ENCODE data around the gene GSTM3.
"Not testable (repeated sequence)": the region's sequence is repeated elsewhere in the genome, so short reads cannot be mapped to it uniquely, and the experiment has no call there.

The GSTM3 gene

GRCh38 chr1:109763646-109764415, 23.0 kb upstream of the GSTM3 start, which contains the start of gene EPS8L3:
Gene EPS8L3, minus strand, starts transcription at chr1:109763923. Its CDS starts 2,174 bp downstream, at chr1:109761749.
- DNase-seq (ENCODE audit: low spot score in 2 of 2) (no peak), ATAC-seq (replicated peaks; ENCODE audit: extremely low read depth, poor library complexity, severe bottlenecking) (no peak)
- Mint-ChIP-seq H3K4me1 (no peaks in the 10 kb centered on the region), H3K9me3 (no peaks in the 10 kb centered on the region), H3K36me3 (ENCODE audit: insufficient read depth) (no peaks in the 10 kb centered on the region), H3K27me3 (peaks cover 6% of the 10 kb centered on the region), H3K4me3 (no peak within 1 kb of the TSS), H3K27ac (ENCODE audit: low read depth) (no peak within 1 kb of the TSS)

DNA sequence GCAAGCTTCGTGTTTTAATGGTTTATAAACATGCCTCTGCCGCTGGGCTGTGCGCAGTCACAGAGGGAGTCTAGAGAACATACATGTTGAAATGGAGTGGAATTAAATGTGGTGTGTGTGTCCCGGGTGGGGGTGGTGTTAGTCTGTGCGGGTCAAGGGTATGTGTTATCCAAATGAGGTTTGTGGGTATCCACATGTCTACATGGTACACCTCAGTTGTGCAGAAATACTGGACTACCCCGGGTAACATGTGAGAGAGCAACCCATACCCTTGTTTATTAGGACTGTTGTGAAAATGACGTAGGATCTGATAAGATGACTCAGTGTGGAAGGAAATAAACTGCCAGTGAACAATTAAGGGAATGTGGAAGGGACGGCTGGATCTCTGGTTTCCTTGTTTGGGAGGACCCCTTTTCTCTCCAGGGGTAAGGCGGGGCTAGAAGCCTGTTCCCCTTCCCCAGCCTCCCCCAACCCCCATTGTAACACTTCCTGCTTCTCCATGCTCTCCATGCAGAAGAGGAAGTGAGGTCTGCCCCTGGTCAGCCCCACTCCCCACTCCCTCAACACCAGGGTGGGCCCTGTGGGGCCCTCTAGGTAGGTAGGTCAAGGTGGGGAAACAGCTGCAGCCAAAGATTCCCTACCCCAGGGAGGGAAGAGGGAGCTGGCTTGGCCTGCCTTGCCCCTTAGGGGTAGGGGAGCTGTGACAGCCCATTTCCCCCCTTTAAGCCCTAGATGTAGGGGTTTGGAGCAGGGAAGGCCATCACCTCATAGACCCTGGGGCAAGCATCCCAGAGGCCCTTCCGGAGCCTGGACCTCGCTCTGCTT, 22.2 kb upstream of the GSTM3 start:
- no peak overlapping the region for H3K4me3 Mint-ChIP-seq
- no peak overlapping the region for H3K27ac Mint-ChIP-seq (ENCODE audit: low read depth)
- ATAC-seq (replicated peaks; ENCODE audit: extremely low read depth, poor library complexity, severe bottlenecking) = no peak
- H3K36me3 Mint-ChIP-seq (ENCODE audit: insufficient read depth) = no peaks in the 10 kb centered on the region
- peaks cover 6% of the 10 kb centered on the region for H3K27me3 Mint-ChIP-seq
- H3K4me1 Mint-ChIP-seq = no peaks in the 10 kb centered on the region
- no peaks in the 10 kb centered on the region for H3K9me3 Mint-ChIP-seq
- DNase-seq (ENCODE audit: low spot score in 2 of 2) = no peak

GRCh38 chr1:109762039-109762585, 21.3 kb upstream of the GSTM3 start:
- Mint-ChIP-seq H3K27ac (ENCODE audit: low read depth) (no peak overlapping the region), H3K9me3 (no peaks in the 10 kb centered on the region), H3K27me3 (peaks cover 6% of the 10 kb centered on the region), H3K4me3 (no peak overlapping the region), H3K4me1 (no peaks in the 10 kb centered on the region), H3K36me3 (ENCODE audit: insufficient read depth) (no peaks in the 10 kb centered on the region)
- no peak for DNase-seq (ENCODE audit: low spot score in 2 of 2)
- ATAC-seq (replicated peaks; ENCODE audit: extremely low read depth, poor library complexity, severe bottlenecking) = no peak

GRCh38 chr1:109761227-109762038, 20.6 kb upstream of the GSTM3 start:
- no peak for DNase-seq (ENCODE audit: low spot score in 2 of 2)
- H3K4me3 Mint-ChIP-seq = no peak overlapping the region
- no peak overlapping the region for H3K27ac Mint-ChIP-seq (ENCODE audit: low read depth)
- H3K9me3 Mint-ChIP-seq = no peaks in the 10 kb centered on the region
- peaks cover 6% of the 10 kb centered on the region for H3K27me3 Mint-ChIP-seq
- H3K4me1 Mint-ChIP-seq = no peaks in the 10 kb centered on the region
- H3K36me3 Mint-ChIP-seq (ENCODE audit: insufficient read depth) = no peaks in the 10 kb centered on the region
- ATAC-seq (replicated peaks; ENCODE audit: extremely low read depth, poor library complexity, severe bottlenecking) = no peak

DNA sequence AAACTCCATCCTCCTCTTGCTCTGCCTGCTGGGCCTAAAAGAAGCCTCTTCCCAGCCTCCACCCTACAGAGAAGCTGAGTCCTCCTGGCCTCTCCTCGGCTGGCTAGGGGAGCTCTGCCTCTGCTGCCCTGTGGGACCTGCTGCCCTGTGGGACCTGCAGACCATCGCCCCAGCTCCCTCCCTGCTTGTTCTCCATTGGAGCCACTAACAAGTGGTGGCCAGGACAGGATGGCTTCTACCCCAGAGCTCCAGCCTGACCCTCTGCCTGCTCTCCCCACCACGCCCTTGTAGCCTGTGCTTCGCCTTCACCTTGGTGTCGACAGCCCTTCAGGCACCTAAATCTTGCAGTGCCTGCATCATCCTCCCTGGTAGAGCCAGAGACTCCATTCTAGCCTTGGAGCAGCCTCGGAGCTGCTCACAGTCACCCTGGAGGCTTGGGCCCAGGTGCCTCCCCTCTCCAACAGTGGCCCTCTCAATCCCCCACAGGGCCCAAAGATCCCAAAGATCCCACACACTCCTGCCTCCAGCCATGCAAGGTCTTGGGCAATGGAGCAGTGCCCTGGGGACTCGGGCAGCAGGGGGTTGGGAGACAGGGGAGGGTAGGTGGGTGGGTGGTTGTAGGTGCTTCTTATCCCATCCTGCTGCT, 19.9 kb upstream of the GSTM3 start:
- H3K4me3 Mint-ChIP-seq = no peak overlapping the region
- H3K27me3 Mint-ChIP-seq = peaks cover 6% of the 10 kb centered on the region
- no peaks in the 10 kb centered on the region for H3K9me3 Mint-ChIP-seq
- H3K4me1 Mint-ChIP-seq = no peaks in the 10 kb centered on the region
- no peak for DNase-seq (ENCODE audit: low spot score in 2 of 2)
- H3K36me3 Mint-ChIP-seq (ENCODE audit: insufficient read depth) = no peaks in the 10 kb centered on the region
- ATAC-seq (replicated peaks; ENCODE audit: extremely low read depth, poor library complexity, severe bottlenecking) = no peak
- H3K27ac Mint-ChIP-seq (ENCODE audit: low read depth) = no peak overlapping the region

DNA sequence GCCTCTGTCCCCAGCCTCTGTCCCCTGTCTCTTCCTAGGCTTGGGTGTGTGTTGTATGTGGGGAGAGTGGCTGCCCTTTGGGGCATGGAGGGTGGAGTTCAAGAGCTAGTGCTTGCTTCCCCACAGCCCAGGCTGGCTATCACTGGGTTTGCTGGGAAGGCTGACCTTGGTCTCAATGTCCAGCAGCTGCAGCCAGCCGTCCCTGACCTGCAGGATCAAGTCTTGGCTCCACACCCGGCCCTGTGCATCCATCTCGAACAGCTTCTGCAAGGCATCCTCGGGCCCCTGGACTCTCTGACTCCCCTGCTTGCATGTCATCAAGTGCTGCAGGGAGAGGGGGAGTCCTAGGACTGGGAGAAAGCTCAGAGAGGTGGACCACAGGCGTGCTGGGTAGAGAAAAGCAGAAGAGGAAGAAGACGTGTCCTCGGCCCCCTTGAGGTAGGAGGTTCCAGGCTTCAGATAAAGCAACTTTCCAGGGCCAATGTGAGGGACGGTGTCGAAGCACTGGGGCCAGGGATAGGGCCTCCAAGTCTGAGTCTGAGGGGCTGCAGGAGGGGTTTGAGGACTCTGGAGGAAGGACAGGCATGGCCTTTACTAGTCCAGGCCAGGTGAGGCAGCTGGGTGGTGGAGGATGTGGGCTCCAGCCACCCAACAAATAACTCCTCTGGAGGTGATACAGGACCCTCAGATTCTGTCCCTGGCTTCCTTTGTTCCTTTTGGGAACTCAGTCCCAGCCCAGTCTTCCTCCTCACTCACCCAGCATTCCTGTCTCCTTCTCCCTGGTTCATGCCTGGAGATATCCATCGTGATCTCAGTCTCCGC, 18.9 kb upstream of the GSTM3 start:
- H3K9me3 Mint-ChIP-seq = no peaks in the 10 kb centered on the region
- DNase-seq (ENCODE audit: low spot score in 2 of 2) (no peak), ATAC-seq (replicated peaks; ENCODE audit: extremely low read depth, poor library complexity, severe bottlenecking) (no peak)
- H3K4me3 Mint-ChIP-seq = no peak overlapping the region
- H3K27me3 Mint-ChIP-seq = peaks cover 6% of the 10 kb centered on the region
- H3K36me3 Mint-ChIP-seq (ENCODE audit: insufficient read depth) = no peaks in the 10 kb centered on the region
- no peaks in the 10 kb centered on the region for H3K4me1 Mint-ChIP-seq
- H3K27ac Mint-ChIP-seq (ENCODE audit: low read depth) = no peak overlapping the region

GRCh38 chr1:109757936-109758786, 17.3 kb upstream of the GSTM3 start:
- no peaks in the 10 kb centered on the region for H3K4me1 Mint-ChIP-seq
- no peak overlapping the region for H3K4me3 Mint-ChIP-seq
- H3K36me3 Mint-ChIP-seq (ENCODE audit: insufficient read depth) = no peaks in the 10 kb centered on the region
- no peak overlapping the region for H3K27ac Mint-ChIP-seq (ENCODE audit: low read depth)
- H3K9me3 Mint-ChIP-seq = no peaks in the 10 kb centered on the region
- no peaks in the 10 kb centered on the region for H3K27me3 Mint-ChIP-seq
- DNase-seq (ENCODE audit: low spot score in 2 of 2) (no peak), ATAC-seq (replicated peaks; ENCODE audit: extremely low read depth, poor library complexity, severe bottlenecking) (no peak)

DNA sequence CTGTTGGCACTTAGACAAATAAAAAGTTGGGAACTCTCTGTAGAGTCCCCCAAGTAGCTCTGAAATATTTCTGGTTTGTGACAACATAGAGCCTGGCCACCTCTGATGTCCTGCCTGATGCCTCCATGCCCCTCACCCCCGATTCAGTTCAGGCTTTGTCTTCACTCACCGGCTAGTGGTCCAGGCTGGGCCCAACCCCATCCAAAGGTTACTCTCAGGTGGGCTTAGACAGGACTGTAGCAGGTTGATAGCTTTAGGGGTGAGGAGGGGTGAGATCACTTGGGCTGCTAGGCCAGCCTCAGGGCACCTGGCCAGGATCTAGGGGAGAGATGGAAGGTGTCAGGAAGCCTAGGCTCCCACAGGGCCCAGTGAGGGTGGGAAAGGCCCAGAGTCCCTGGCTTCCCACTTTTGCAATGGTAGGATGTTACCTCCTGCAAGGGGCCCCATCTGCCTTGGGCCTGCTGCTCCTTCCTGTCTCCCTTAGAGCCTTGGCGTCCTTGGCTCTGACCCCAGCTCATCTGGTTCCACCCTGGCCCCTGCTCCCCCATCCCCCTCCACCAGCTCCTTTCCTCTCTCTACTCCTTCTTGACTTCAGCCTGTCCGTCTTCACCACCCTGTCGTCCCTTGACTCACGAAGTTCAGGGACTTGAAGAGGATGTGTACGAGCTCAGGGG, 16.1 kb upstream of the GSTM3 start:
- Mint-ChIP-seq H3K27ac (ENCODE audit: low read depth) (no peak overlapping the region), H3K27me3 (peaks cover 10% of the 10 kb centered on the region), H3K4me3 (no peak overlapping the region), H3K4me1 (no peaks in the 10 kb centered on the region), H3K36me3 (ENCODE audit: insufficient read depth) (no peaks in the 10 kb centered on the region), H3K9me3 (no peaks in the 10 kb centered on the region)
- DNase-seq (ENCODE audit: low spot score in 2 of 2) (no peak), ATAC-seq (replicated peaks; ENCODE audit: extremely low read depth, poor library complexity, severe bottlenecking) (no peak)

DNA sequence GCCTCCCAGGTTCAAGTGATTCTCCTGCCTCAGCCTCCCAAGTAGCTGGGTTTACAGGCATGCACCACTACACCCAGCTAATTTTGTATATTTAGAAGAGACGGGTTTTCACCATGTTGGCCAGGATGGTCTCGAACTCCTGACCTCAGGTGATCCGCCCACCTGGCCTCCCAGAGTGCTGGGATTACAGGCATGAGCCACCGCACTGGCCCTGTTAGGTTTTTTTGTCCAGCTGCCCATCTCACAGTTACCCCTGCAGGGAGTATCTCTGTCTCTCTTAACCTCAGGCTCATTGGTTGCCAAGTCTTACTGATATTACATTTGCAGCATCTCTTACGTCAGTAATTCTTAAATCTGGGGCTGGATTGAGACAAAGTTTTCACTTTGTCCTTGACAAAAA, 15.5 kb upstream of the GSTM3 start:
- not testable (repeated sequence) for H3K9me3 Mint-ChIP-seq, H3K4me1 Mint-ChIP-seq

GRCh38 chr1:109754738-109755137, 13.9 kb upstream of the GSTM3 start:
- no peak for DNase-seq (ENCODE audit: low spot score in 2 of 2)
- no peak for ATAC-seq (replicated peaks; ENCODE audit: extremely low read depth, poor library complexity, severe bottlenecking)
- Mint-ChIP-seq H3K27ac (ENCODE audit: low read depth) (no peak overlapping the region), H3K9me3 (no peaks in the 10 kb centered on the region), H3K36me3 (ENCODE audit: insufficient read depth) (no peaks in the 10 kb centered on the region), H3K4me3 (no peak overlapping the region), H3K27me3 (peaks cover 33% of the 10 kb centered on the region), H3K4me1 (no peaks in the 10 kb centered on the region)

More for the DNA sequence above, 15.5 kb upstream of the GSTM3 start:
- ATAC-seq (replicated peaks; ENCODE audit: extremely low read depth, poor library complexity, severe bottlenecking); H3K4me3 Mint-ChIP-seq; H3K36me3 Mint-ChIP-seq (ENCODE audit: insufficient read depth); DNase-seq (ENCODE audit: low spot score in 2 of 2); H3K27ac Mint-ChIP-seq (ENCODE audit: low read depth): not testable (repeated sequence)
- peaks cover 17% of the 10 kb centered on the region for H3K27me3 Mint-ChIP-seq
